ENCODE measurements around the gene NSMCE3. TPM values are rescaled to one million over a fixed set of nuclear protein-coding genes. Genes with fewer than 3 reads are reported as not detected.

NSMCE3 gene
- total RNA-seq = 9.8 and 10.0 TPM in 2 replicates

DNA sequence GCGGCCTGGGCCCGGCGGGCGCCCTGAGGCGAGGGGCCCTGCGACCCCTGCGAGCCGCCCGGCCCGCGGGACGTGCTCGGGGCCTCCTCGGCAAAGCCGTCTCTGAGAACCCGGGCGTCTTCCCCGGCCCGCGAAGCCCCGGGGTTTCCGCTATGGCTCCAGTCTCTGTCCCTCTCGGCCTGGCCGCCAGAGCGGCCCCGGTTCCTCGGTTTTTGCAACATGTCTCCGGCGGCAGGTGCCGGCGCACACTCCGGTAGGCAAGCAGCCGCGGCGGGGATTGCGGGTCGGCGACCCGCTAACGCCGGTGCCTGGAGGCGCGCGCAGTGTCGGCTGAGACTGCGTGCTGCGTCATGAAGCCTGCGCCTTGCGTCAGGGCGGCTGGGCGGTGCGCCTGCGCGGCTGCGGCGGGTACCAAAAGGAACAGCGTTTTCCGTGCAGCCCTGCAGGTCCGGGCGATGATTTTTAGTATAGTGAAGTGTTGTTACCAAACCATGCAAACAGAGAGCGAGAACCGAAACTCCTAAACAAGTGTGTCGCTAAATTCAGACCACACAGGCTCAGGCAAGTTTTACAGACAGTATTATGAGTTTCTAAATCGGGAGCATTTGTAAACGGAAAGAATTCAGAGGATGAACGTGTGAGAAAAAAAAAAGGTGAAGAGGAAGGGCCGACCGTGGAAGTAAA, at the start of gene NSMCE3:
NSMCE3 (minus strand) TSS at position 338 of the 684 bp plus-strand sequence; CDS start at position 221, 117 bp downstream.
- Histone ChIP-seq H3K27me3 (ENCODE audit: insufficient read depth, low read length) (no peaks in the 10 kb centered on the region), H3K4me1 (ENCODE audit: insufficient read depth, low read length) (peaks cover 26% of the 10 kb centered on the region), H3K4me3 (ENCODE audit: insufficient read depth, low read length) (peak within 1 kb of the TSS; percentile 74), H4K20me1 (ENCODE audit: insufficient read depth, low read length) (peaks cover 8% of the 10 kb centered on the region), H3K4me2 (ENCODE audit: insufficient read depth, low read length) (peak within 1 kb of the TSS; percentile 84), H2AFZ (ENCODE audit: low read length) (peak within 1 kb of the TSS; percentile 97), H3K36me3 (ENCODE audit: insufficient read depth, low read length) (no peaks in the 10 kb centered on the region), H3K9me3 (ENCODE audit: low read depth, low read length) (no peaks in the 10 kb centered on the region), H3K79me2 (ENCODE audit: insufficient read depth, low read length) (peaks cover 18% of the 10 kb centered on the region), H3K27ac (ENCODE audit: low read depth, low read length) (peak within 1 kb of the TSS; percentile 70)
- TF ChIP-seq, protein P1, sequence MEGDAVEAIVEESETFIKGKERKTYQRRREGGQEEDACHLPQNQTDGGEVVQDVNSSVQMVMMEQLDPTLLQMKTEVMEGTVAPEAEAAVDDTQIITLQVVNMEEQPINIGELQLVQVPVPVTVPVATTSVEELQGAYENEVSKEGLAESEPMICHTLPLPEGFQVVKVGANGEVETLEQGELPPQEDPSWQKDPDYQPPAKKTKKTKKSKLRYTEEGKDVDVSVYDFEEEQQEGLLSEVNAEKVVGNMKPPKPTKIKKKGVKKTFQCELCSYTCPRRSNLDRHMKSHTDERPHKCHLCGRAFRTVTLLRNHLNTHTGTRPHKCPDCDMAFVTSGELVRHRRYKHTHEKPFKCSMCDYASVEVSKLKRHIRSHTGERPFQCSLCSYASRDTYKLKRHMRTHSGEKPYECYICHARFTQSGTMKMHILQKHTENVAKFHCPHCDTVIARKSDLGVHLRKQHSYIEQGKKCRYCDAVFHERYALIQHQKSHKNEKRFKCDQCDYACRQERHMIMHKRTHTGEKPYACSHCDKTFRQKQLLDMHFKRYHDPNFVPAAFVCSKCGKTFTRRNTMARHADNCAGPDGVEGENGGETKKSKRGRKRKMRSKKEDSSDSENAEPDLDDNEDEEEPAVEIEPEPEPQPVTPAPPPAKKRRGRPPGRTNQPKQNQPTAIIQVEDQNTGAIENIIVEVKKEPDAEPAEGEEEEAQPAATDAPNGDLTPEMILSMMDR (IDR thresholded peaks at IDR 0.05; ENCODE audit: extremely low read depth, low read depth, low read length) = no peak
- peak; percentile 92 for DNase-seq (ENCODE audit: insufficient read length, low spot score, missing footprints)

DNA sequence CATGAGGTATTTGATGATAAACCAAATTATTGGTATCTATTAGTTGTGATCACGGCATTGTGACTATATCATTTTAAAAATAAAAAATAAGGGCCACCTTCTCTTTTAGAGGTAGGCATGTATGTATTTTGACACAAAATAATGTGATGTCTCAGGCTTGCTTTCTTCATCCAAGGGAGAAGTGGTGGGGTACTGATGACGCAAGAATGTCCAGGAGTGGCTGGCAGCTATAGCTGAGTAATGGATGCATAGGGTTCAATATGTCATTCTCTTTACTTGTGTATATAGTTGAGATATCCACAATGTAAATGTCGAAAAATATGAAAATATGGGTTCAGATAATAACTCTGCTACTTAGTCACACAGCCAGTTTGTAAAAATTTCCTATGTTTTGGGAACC, 46.8 kb upstream of the NSMCE3 start:
- TF ChIP-seq, protein P1 (IDR thresholded peaks at IDR 0.05; ENCODE audit: extremely low read depth, low read depth, low read length) = no peak
- H3K27me3 ChIP-seq (ENCODE audit: insufficient read depth, low read length) = no peaks in the 10 kb centered on the region
- H3K9me3 ChIP-seq (ENCODE audit: low read depth, low read length) = no peaks in the 10 kb centered on the region
- H3K4me2 ChIP-seq (ENCODE audit: insufficient read depth, low read length) = no peak overlapping the region
- H4K20me1 ChIP-seq (ENCODE audit: insufficient read depth, low read length) = no peaks in the 10 kb centered on the region
- no peaks in the 10 kb centered on the region for H3K79me2 ChIP-seq (ENCODE audit: insufficient read depth, low read length)
- H3K4me3 ChIP-seq (ENCODE audit: insufficient read depth, low read length) = no peak overlapping the region
- H3K36me3 ChIP-seq (ENCODE audit: insufficient read depth, low read length) = no peaks in the 10 kb centered on the region
- peaks cover 5% of the 10 kb centered on the region for H3K4me1 ChIP-seq (ENCODE audit: insufficient read depth, low read length)
- no peak overlapping the region for H2AFZ ChIP-seq (ENCODE audit: low read length)
- DNase-seq (ENCODE audit: insufficient read length, low spot score, missing footprints) = no peak
- H3K27ac ChIP-seq (ENCODE audit: low read depth, low read length) = no peak overlapping the region

DNA sequence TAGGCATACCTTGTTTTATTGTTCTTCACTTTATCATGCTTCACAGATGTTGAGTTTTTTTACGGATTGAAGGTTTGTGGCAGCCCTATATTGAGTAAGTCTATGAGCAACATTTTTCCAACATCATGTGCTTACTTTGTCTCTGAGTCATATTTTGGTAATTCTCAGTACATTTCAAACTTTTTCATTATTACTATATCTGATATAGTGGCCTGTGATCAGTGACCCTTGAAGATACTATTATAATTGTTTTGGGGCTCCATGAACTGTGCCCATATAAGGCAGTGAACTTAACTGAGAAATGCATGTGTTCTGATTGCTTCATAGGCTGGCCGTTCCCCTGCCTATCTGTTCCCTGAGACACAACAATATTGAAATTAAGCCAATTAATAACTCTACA, 42.8 kb upstream of the NSMCE3 start:
- Histone ChIP-seq H3K4me2 (ENCODE audit: insufficient read depth, low read length) (no peak overlapping the region), H3K4me1 (ENCODE audit: insufficient read depth, low read length) (peaks cover 5% of the 10 kb centered on the region), H4K20me1 (ENCODE audit: insufficient read depth, low read length) (no peaks in the 10 kb centered on the region), H3K9me3 (ENCODE audit: low read depth, low read length) (no peaks in the 10 kb centered on the region), H3K79me2 (ENCODE audit: insufficient read depth, low read length) (no peaks in the 10 kb centered on the region), H3K36me3 (ENCODE audit: insufficient read depth, low read length) (no peaks in the 10 kb centered on the region), H3K27ac (ENCODE audit: low read depth, low read length) (no peak overlapping the region), H2AFZ (ENCODE audit: low read length) (no peak overlapping the region), H3K27me3 (ENCODE audit: insufficient read depth, low read length) (no peaks in the 10 kb centered on the region), H3K4me3 (ENCODE audit: insufficient read depth, low read length) (no peak overlapping the region)
- DNase-seq (ENCODE audit: insufficient read length, low spot score, missing footprints) = peak; percentile 58
- TF ChIP-seq, protein P1 (IDR thresholded peaks at IDR 0.05; ENCODE audit: extremely low read depth, low read depth, low read length) = no peak

DNA sequence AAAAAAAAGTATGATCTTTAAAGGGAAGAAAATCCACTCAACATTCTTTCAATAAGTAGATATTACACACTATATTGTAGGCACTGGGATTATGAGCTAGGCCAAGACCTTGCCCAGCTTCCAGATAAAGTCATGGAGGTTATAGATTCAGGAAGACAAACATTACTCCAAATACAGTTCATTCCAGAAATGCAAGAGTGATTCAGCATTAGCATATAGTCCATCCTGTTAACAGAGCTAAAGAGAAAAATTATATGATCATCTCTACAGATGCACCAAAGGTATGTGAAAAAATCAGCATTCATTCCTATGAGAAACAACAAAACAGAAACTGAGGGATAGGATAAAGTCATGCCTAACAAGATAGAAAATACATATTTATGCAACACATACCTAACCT, 42.1 kb upstream of the NSMCE3 start:
- Histone ChIP-seq H3K27ac (ENCODE audit: low read depth, low read length) (no peak overlapping the region), H3K4me1 (ENCODE audit: insufficient read depth, low read length) (peaks cover 5% of the 10 kb centered on the region), H3K79me2 (ENCODE audit: insufficient read depth, low read length) (no peaks in the 10 kb centered on the region), H3K27me3 (ENCODE audit: insufficient read depth, low read length) (no peaks in the 10 kb centered on the region), H2AFZ (ENCODE audit: low read length) (no peak overlapping the region), H4K20me1 (ENCODE audit: insufficient read depth, low read length) (no peaks in the 10 kb centered on the region), H3K4me3 (ENCODE audit: insufficient read depth, low read length) (no peak overlapping the region), H3K9me3 (ENCODE audit: low read depth, low read length) (no peaks in the 10 kb centered on the region), H3K4me2 (ENCODE audit: insufficient read depth, low read length) (no peak overlapping the region), H3K36me3 (ENCODE audit: insufficient read depth, low read length) (no peaks in the 10 kb centered on the region)
- TF ChIP-seq, protein P1 (IDR thresholded peaks at IDR 0.05; ENCODE audit: extremely low read depth, low read depth, low read length) = no peak
- no peak for DNase-seq (ENCODE audit: insufficient read length, low spot score, missing footprints)

Measured in osteoblast (primary cell).